A673 (cell line): ENCODE measurements around the gene SUMF1.

Source experiments
- CTCF ChIP-seq: fragments of 300-800, 200-600 bp; sonication (generic); conservative IDR thresholded peaks from 2 replicates; pipeline ENCODE4 v1.5.1; 2017; ENCODE audit warnings: low read depth, mild to moderate bottlenecking, antibody characterized with exemption, low read length, moderate library complexity, mixed read lengths
- EZH2 ChIP-seq: fragments of 200-600 bp; sonication (generic); IDR thresholded peaks from 2 replicates; pipeline ENCODE4 v1.6.1; 2017; ENCODE audit warnings: borderline replicate concordance, low read depth, mild to moderate bottlenecking, mixed read lengths, antibody characterized with exemption, low read length; ENCODE audit not compliant: poor library complexity, severe bottlenecking

DNA sequence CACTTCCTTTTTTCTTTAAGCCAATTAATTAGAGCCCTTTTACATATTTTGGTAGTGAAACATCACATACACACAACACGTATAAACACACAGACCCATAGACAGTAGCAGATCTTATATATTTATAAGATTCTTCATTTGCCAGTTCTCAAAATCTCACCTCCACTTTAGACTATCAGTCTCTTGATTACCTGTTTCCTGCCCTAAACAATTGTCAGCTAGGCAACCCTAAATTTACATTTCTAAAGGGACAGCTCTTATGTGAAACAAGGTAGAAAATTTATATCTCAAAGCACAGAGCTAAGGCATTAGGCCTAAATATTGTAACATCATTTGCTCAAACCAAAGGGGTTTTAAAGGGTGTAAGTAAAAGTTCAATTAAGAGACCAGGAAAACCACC lies 135.0 kb downstream of the SUMF1 start:
- TF ChIP-seq CTCF (no peak), EZH2 (no peak)
